GM21723 (cell line): ENCODE measurements around the gene EBNA1BP2.
"Not testable (repeated sequence)": the region's sequence is repeated elsewhere in the genome, so short reads cannot be mapped to it uniquely, and the experiment has no call there.

Source experiments
- ATAC-seq: cut with Tn5 transposase; IDR thresholded peaks from one replicate; pipeline ENCODE4 v1.9.1; 2021; ENCODE audit warnings: mild to moderate bottlenecking, moderate library complexity; ENCODE audit not compliant: unreplicated experiment

EBNA1BP2 gene

DNA sequence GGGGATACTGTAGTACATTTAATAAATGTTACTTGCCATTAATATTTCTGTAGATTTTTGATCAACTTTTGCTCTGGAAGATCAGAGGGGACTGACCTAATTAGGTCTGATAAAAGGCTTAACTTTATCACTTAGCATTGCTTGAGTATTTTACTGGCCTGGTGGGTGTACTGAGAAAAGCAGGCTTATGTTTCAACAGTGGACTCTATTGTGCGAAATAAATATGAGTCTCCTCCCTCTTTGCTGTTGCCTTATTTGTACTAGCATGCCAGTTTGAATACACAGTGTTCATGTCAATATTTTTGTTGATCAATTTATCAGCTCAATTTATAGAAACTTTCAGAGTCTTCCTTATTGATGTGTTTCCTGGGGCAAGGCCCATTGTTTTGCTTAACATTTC is 49.1 kb downstream of the EBNA1BP2 start:
- ATAC-seq = no peak

- no peak for ATAC-seq
Observed at GRCh38 chr1:43121256-43121900, 50.7 kb downstream of the EBNA1BP2 start.

DNA sequence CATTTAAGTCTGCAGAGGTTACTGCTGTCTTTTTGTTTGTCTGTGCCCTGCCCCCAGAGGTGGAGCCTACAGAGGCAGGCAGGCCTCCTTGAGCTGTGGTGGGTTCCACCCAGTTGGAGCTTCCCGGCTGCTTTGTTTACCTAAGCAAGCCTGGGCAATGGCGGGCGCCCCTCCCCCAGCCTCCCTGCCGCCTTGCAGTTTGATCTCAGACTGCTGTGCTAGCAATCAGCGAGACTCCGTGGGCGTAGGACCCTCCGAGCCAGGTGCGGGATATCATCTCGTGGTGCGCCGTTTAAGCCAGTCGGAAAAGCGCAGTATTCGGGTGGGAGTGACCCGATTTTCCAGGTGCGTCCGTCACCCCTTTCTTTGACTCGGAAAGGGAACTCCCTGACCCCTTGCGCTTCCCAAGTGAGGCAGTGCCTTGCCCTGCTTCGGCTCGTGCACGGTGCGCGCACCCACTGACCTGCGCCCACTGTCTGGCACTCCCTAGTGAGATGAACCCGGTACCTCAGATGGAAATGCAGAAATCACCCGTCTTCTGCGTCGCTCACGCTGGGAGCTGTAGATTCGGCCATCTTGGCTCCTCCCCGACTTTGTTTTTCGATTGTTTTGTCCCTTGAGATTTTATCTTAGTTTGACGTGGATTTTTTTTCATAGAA is 52.0 kb downstream of the EBNA1BP2 start:
- ATAC-seq = not testable (repeated sequence)
